HL-60 (cell line): ENCODE data around the gene MIPOL1.

Experiments
- DNase-seq, 2 experiments: peaks; one replicate each; pipeline ENCODE4 v3.0.0-alpha.2; 2010 to 2020; ENCODE audit warnings: low read depth in 1 of 2, low spot score in 1 of 2
- H3K27ac ChIP-seq: fragments of 250-450 bp; sonication (Bioruptor Pico); replicated peaks from 2 replicates; pipeline ENCODE4 v1.5.1; 2020; ENCODE audit warnings: mild to moderate bottlenecking, moderate library complexity
- H3K27me3 ChIP-seq: fragments of 250-450 bp; sonication (Bioruptor Pico); 2 replicates; pipeline ENCODE4 v1.5.1; 2021; ENCODE audit warnings: mild to moderate bottlenecking, moderate library complexity; ENCODE audit not compliant: insufficient read depth, poor library complexity, severe bottlenecking
- H3K4me3 ChIP-seq: replicated peaks from 2 replicates; pipeline ENCODE4 v1.5.1; 2011; ENCODE audit warnings: mild to moderate bottlenecking, control low read depth, low read length; ENCODE audit not compliant: insufficient read depth
- GABPA ChIP-seq: IDR thresholded peaks from 2 replicates; pipeline ENCODE4 v1.6.1; 2012; ENCODE audit warnings: low read depth
- POLR2AphosphoS5 ChIP-seq: IDR thresholded peaks from 2 replicates; pipeline ENCODE4 v1.6.1; 2012; ENCODE audit warnings: low read depth
- REST ChIP-seq: IDR thresholded peaks from 2 replicates; pipeline ENCODE4 v1.6.1; 2012; ENCODE audit warnings: low read depth; ENCODE audit not compliant: insufficient replicate concordance
- SPI1 ChIP-seq: IDR thresholded peaks from 2 replicates; pipeline ENCODE4 v1.6.1; 2012; ENCODE audit warnings: low read depth, mild to moderate bottlenecking, borderline replicate concordance
- TF ChIP-seq, protein P1 (sequence below): IDR thresholded peaks from one replicate; pipeline ENCODE4 v1.5.1; 2011; ENCODE audit warnings: low read length, control low read depth, inconsistent platforms; ENCODE audit not compliant: insufficient read depth

MIPOL1 gene

DNA sequence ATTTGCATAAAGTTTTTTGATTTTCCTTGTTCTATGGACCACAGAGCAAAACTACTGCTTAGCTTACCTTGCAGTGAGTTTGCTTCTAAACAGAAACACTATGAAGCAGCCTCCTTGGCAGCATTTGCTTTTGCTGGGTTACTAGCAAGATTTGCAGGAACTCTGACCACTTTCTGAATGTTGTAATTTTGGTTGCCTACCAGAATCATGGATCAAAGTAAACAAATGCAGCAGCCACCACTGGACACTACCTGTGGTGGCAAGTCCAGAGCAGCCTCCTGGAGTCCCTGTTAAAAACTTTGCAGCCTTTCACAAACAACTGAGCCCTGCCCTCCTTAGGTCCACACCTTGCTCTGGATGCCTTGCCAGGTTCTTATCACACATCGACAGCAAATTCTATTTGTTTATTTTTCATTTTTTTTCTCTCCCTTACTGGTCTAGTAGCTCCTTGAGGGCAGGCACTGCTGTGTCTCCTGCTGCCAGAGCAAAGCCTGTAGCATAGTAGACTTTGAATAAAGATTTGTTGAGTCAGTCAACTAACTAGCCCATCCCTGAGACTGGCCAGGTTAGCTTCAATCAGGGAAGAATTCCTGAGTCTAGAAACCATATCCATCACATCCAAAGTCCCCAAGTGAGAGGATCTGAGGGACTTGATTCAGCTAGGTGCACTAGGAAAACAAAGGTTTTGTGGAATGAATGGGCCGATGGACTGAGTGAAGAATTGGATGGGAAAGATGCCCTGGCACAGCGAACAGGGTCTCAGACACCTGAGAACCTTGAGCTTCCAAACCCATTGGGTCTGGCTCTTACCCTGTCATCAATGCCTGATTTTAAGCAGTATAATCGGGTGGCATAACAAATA, 403.4 kb downstream of the MIPOL1 start:
- Histone ChIP-seq H3K4me3 (no peak overlapping the region), H3K27ac (no peak overlapping the region), H3K27me3 (peaks cover 53% of the 10 kb centered on the region)
- TF ChIP-seq REST (no peak), SPI1 (no peak), GABPA (no peak), POLR2AphosphoS5 (no peak)
- TF ChIP-seq, protein P1, sequence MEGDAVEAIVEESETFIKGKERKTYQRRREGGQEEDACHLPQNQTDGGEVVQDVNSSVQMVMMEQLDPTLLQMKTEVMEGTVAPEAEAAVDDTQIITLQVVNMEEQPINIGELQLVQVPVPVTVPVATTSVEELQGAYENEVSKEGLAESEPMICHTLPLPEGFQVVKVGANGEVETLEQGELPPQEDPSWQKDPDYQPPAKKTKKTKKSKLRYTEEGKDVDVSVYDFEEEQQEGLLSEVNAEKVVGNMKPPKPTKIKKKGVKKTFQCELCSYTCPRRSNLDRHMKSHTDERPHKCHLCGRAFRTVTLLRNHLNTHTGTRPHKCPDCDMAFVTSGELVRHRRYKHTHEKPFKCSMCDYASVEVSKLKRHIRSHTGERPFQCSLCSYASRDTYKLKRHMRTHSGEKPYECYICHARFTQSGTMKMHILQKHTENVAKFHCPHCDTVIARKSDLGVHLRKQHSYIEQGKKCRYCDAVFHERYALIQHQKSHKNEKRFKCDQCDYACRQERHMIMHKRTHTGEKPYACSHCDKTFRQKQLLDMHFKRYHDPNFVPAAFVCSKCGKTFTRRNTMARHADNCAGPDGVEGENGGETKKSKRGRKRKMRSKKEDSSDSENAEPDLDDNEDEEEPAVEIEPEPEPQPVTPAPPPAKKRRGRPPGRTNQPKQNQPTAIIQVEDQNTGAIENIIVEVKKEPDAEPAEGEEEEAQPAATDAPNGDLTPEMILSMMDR, result no peak
- DNase-seq, result no peak

DNA sequence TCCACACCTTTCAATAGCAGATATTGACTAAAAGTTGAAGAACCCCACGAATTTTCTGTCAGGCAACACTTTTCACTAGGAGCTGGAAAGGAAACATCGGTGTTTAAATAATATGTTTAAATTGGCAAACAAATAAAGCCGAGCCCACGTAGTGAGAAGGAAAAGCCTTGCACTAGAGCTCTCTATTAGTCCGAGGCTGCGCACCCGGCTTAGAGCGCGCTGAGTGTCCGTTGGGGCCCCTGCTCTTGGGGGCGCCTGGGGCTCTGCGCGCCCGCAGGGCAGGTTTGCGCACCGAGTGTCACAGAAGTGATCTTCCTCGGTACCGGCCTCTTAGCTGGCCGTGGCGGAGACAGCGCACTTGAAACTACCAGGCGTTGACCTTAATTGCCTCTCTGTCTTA, 404.1 kb downstream of the MIPOL1 start:
- TF ChIP-seq REST, result no peak
- no peak for TF ChIP-seq POLR2AphosphoS5
- no peak for TF ChIP-seq SPI1
- no peak for TF ChIP-seq GABPA
- TF ChIP-seq, protein P1, result no peak
- Histone ChIP-seq H3K4me3 (no peak overlapping the region), H3K27ac (no peak overlapping the region), H3K27me3 (peaks cover 49% of the 10 kb centered on the region)
- DNase-seq, result no peak
